Stimulated activated naive B cell treated with anti-CD40 and anti-IgM and Interleukin-4, amounts not matched to agents 10 μg/mL and 1 μg/mL and 100 μg/mL, for 72 hours (primary cell): Measurements from ENCODE around the gene FRMD4A.

Source experiments
- ATAC-seq, 2 donors: fragments of 150-1000 bp; cut with Tn5 transposase; replicated peaks; 2 replicates each; pipeline ENCODE4 v1.10.0; 2021; ENCODE audit warnings: moderate library complexity in 1 of 2
- DNase-seq: peaks from one replicate; pipeline ENCODE4 v3.0.0; 2021
- H3K27ac Mint-ChIP-seq: one replicate; pipeline ENCODE4 v1.8.0; 2022; ENCODE audit warnings: mild to moderate bottlenecking, mixed read lengths
- H3K27me3 Mint-ChIP-seq, 2 donors: one replicate each; pipeline ENCODE4 v1.8.0; 2022; ENCODE audit warnings: mixed read lengths in 2 of 2
- H3K36me3 Mint-ChIP-seq, 2 donors: one replicate each; pipeline ENCODE4 v1.8.0; 2022; ENCODE audit warnings: mixed read lengths in 2 of 2, mild to moderate bottlenecking in 1 of 2
- H3K4me1 Mint-ChIP-seq, 2 donors: one replicate each; pipeline ENCODE4 v1.8.0; 2022; ENCODE audit warnings: mixed read lengths in 2 of 2, mild to moderate bottlenecking in 1 of 2
- H3K4me3 Mint-ChIP-seq, 2 donors: one replicate each; pipeline ENCODE4 v1.8.0; 2022; ENCODE audit warnings: mild to moderate bottlenecking in 2 of 2, mixed read lengths in 2 of 2, moderate library complexity in 1 of 2
- H3K9me3 Mint-ChIP-seq, 2 donors: one replicate each; pipeline ENCODE4 v1.8.0; 2022; ENCODE audit warnings: mixed read lengths in 2 of 2, mild to moderate bottlenecking in 1 of 2

FRMD4A gene

GRCh38 chr10:14106828-14107227 is 223.9 kb downstream of the FRMD4A start:
- ATAC-seq = no peak
- peaks cover 6 to 11% of the 10 kb centered on the region in 2 donors for H3K9me3 Mint-ChIP-seq
- H3K27me3 Mint-ChIP-seq = peaks cover 26 to 56% of the 10 kb centered on the region in 2 donors

GRCh38 chr10:14102056-14102455 is 228.7 kb downstream of the FRMD4A start:
- ATAC-seq = no peak
- Mint-ChIP-seq H3K36me3 (no peaks in the 10 kb centered on the region), H3K4me1 (no peaks in the 10 kb centered on the region), H3K4me3 (no peak overlapping the region), H3K27ac (no peak overlapping the region), H3K9me3 (peaks cover 6 to 10% of the 10 kb centered on the region in 2 donors), H3K27me3 (peaks cover 22 to 28% of the 10 kb centered on the region in 2 donors)
- DNase-seq = no peak

More at GRCh38 chr10:14106828-14107227, 223.9 kb downstream of the FRMD4A start:
- Mint-ChIP-seq H3K4me3 (no peak overlapping the region), H3K4me1 (no peaks in the 10 kb centered on the region), H3K27ac (no peak overlapping the region), H3K36me3 (no peaks in the 10 kb centered on the region)
- no peak for DNase-seq

GRCh38 chr10:14099885-14100284 is 230.8 kb downstream of the FRMD4A start:
- H3K9me3 Mint-ChIP-seq = peaks cover 0 to 5% of the 10 kb centered on the region in 2 donors
- H3K36me3 Mint-ChIP-seq = no peaks in the 10 kb centered on the region
- no peaks in the 10 kb centered on the region for H3K4me1 Mint-ChIP-seq
- H3K4me3 Mint-ChIP-seq = no peak overlapping the region
- DNase-seq = no peak
- H3K27me3 Mint-ChIP-seq = peaks cover 10 to 22% of the 10 kb centered on the region in 2 donors
- ATAC-seq = no peak
- H3K27ac Mint-ChIP-seq = no peak overlapping the region

- no peaks in the 10 kb centered on the region for H3K36me3 Mint-ChIP-seq
- H3K4me3 Mint-ChIP-seq = no peak overlapping the region
- peaks cover under 1 to 13% of the 10 kb centered on the region in 2 donors for H3K27me3 Mint-ChIP-seq
- peaks cover 3 to 6% of the 10 kb centered on the region in 2 donors for H3K4me1 Mint-ChIP-seq
- DNase-seq (no peak), ATAC-seq (no peak)
- no peaks in the 10 kb centered on the region for H3K9me3 Mint-ChIP-seq
- no peak overlapping the region for H3K27ac Mint-ChIP-seq
Observed at GRCh38 chr10:14093730-14094484, 236.8 kb downstream of the FRMD4A start.

- Mint-ChIP-seq H3K9me3 (no peaks in the 10 kb centered on the region), H3K36me3 (no peaks in the 10 kb centered on the region), H3K4me3 (no peak overlapping the region), H3K4me1 (peaks cover 3 to 6% of the 10 kb centered on the region in 2 donors), H3K27ac (no peak overlapping the region), H3K27me3 (peaks cover 0 to 6% of the 10 kb centered on the region in 2 donors)
- no peak for ATAC-seq
- no peak for DNase-seq
Observed at GRCh38 chr10:14092799-14093198, 237.9 kb downstream of the FRMD4A start.

GRCh38 chr10:14089556-14090292 is 241.0 kb downstream of the FRMD4A start:
- DNase-seq (no peak), ATAC-seq (no peak)
- H3K4me3 Mint-ChIP-seq = no peak overlapping the region
- H3K36me3 Mint-ChIP-seq = no peaks in the 10 kb centered on the region
- H3K4me1 Mint-ChIP-seq = peaks cover 3 to 6% of the 10 kb centered on the region in 2 donors
- no peaks in the 10 kb centered on the region for H3K9me3 Mint-ChIP-seq
- peaks cover 10 to 12% of the 10 kb centered on the region in 2 donors for H3K27me3 Mint-ChIP-seq
- H3K27ac Mint-ChIP-seq = no peak overlapping the region

GRCh38 chr10:14087566-14087965 is 243.2 kb downstream of the FRMD4A start:
- Mint-ChIP-seq H3K4me3 (no peak overlapping the region), H3K27me3 (peaks cover 12 to 16% of the 10 kb centered on the region in 2 donors), H3K4me1 (peaks cover 3 to 6% of the 10 kb centered on the region in 2 donors), H3K27ac (no peak overlapping the region), H3K36me3 (no peaks in the 10 kb centered on the region), H3K9me3 (no peaks in the 10 kb centered on the region)
- no peak for DNase-seq
- no peak for ATAC-seq

GRCh38 chr10:14086596-14086995 is 244.1 kb downstream of the FRMD4A start:
- H3K4me3 Mint-ChIP-seq = no peak overlapping the region

GRCh38 chr10:14084875-14085274 is 245.8 kb downstream of the FRMD4A start:
- Mint-ChIP-seq H3K4me1 (peaks cover 0 to under 1% of the 10 kb centered on the region in 2 donors), H3K27me3 (peaks cover 14 to 25% of the 10 kb centered on the region in 2 donors), H3K27ac (no peak overlapping the region), H3K4me3 (no peak overlapping the region), H3K36me3 (no peaks in the 10 kb centered on the region), H3K9me3 (no peaks in the 10 kb centered on the region)
- no peak for ATAC-seq
- DNase-seq = no peak

More at GRCh38 chr10:14086596-14086995, 244.1 kb downstream of the FRMD4A start:
- DNase-seq = no peak
- peaks cover 12 to 16% of the 10 kb centered on the region in 2 donors for H3K27me3 Mint-ChIP-seq
- H3K36me3 Mint-ChIP-seq = no peaks in the 10 kb centered on the region
- H3K27ac Mint-ChIP-seq = no peak overlapping the region
- peaks cover 3 to 6% of the 10 kb centered on the region in 2 donors for H3K4me1 Mint-ChIP-seq
- no peak for ATAC-seq
- H3K9me3 Mint-ChIP-seq = no peaks in the 10 kb centered on the region

- Mint-ChIP-seq H3K27me3 (peaks cover 25 to 32% of the 10 kb centered on the region in 2 donors), H3K36me3 (no peaks in the 10 kb centered on the region)
Observed at GRCh38 chr10:14080795-14081194, 249.9 kb downstream of the FRMD4A start.

GRCh38 chr10:14077430-14077829 is 253.3 kb downstream of the FRMD4A start:
- H3K4me1 Mint-ChIP-seq = no peaks in the 10 kb centered on the region
- H3K27ac Mint-ChIP-seq = no peak overlapping the region
- DNase-seq = no peak
- peaks cover 9 to 12% of the 10 kb centered on the region in 2 donors for H3K9me3 Mint-ChIP-seq
- ATAC-seq = no peak
- H3K36me3 Mint-ChIP-seq = no peaks in the 10 kb centered on the region
- H3K4me3 Mint-ChIP-seq = no peak overlapping the region
- H3K27me3 Mint-ChIP-seq = peaks cover 27 to 44% of the 10 kb centered on the region in 2 donors

More at GRCh38 chr10:14080795-14081194, 249.9 kb downstream of the FRMD4A start:
- Mint-ChIP-seq H3K27ac (no peak overlapping the region), H3K9me3 (peaks cover 9 to 12% of the 10 kb centered on the region in 2 donors), H3K4me3 (no peak overlapping the region), H3K4me1 (no peaks in the 10 kb centered on the region)
- DNase-seq (no peak), ATAC-seq (no peak)

GRCh38 chr10:14074062-14074884 is 256.5 kb downstream of the FRMD4A start:
- Mint-ChIP-seq H3K36me3 (no peaks in the 10 kb centered on the region), H3K27me3 (peaks cover 18 to 48% of the 10 kb centered on the region in 2 donors), H3K9me3 (peaks cover 8 to 9% of the 10 kb centered on the region in 2 donors), H3K4me3 (no peak overlapping the region), H3K4me1 (no peaks in the 10 kb centered on the region), H3K27ac (no peak overlapping the region)
- no peak for DNase-seq
- ATAC-seq = no peak

- no peaks in the 10 kb centered on the region for H3K36me3 Mint-ChIP-seq
- peaks cover 3 to 7% of the 10 kb centered on the region in 2 donors for H3K9me3 Mint-ChIP-seq
- no peak overlapping the region for H3K27ac Mint-ChIP-seq
- DNase-seq (no peak), ATAC-seq (no peak)
- no peaks in the 10 kb centered on the region for H3K4me1 Mint-ChIP-seq
- no peak overlapping the region for H3K4me3 Mint-ChIP-seq
- peaks cover 18 to 44% of the 10 kb centered on the region in 2 donors for H3K27me3 Mint-ChIP-seq
Observed at GRCh38 chr10:14072541-14072940, 258.2 kb downstream of the FRMD4A start.

GRCh38 chr10:14071956-14072355 is 258.8 kb downstream of the FRMD4A start:
- no peak for ATAC-seq
- Mint-ChIP-seq H3K36me3 (no peaks in the 10 kb centered on the region), H3K9me3 (peaks cover 3 to 9% of the 10 kb centered on the region in 2 donors), H3K27me3 (peaks cover 18 to 44% of the 10 kb centered on the region in 2 donors), H3K4me1 (no peaks in the 10 kb centered on the region), H3K27ac (no peak overlapping the region), H3K4me3 (no peak overlapping the region)
- no peak for DNase-seq
